Naive thymus-derived CD4-positive, alpha-beta T cell (primary cell): ENCODE data around the gene HOXB5. TPM values are rescaled to one million over a fixed set of nuclear protein-coding genes. Genes with fewer than 3 reads are reported as not detected.

ENCODE experiments used
- ATAC-seq: fragments of 150-1000 bp; cut with Tn5 transposase; 2 replicates; pipeline ENCODE4 v1.10.0; 2021; ENCODE audit warnings: mild to moderate bottlenecking, moderate library complexity
- CTCF ChIA-PET: fragments of 350-600 bp; sonication (Branson Sonifier 250); formaldehyde crosslinking; loops from one replicate; lab custom pipeline; 2021; ENCODE audit warnings: antibody characterized with exemption; lab: Charles Lee
- POLR2A ChIA-PET: fragments of 350-600 bp; sonication (Branson Sonifier 250); formaldehyde crosslinking; loops from one replicate; lab custom pipeline; 2021; ENCODE audit warnings: antibody characterized with exemption, inconsistent platforms; lab: Charles Lee
- DNase-seq, 9 donors: peaks; one replicate each; pipeline versions ENCODE4 v3.0.0 to v3.0.0-alpha.2; 2020 to 2022; ENCODE audit warnings: mixed read lengths in 1 of 9
- H3K27ac ChIP-seq: one replicate; pipeline ENCODE4 v1.7.0; 2013; ENCODE audit warnings: mild to moderate bottlenecking, low read depth, low read length, moderate library complexity
- H3K27me3 ChIP-seq, 2 donors: one replicate each; pipeline ENCODE4 v1.7.0; 2013; ENCODE audit warnings: low read length in 2 of 2, mild to moderate bottlenecking in 2 of 2, moderate library complexity in 2 of 2; ENCODE audit not compliant: control insufficient read depth in 2 of 2, insufficient read depth in 2 of 2
- H3K36me3 ChIP-seq, 3 experiments: 1 replicate in 2 of 3; 2 replicates in 1 of 3; pipeline ENCODE4 v1.7.0; 2013; ENCODE audit warnings: low read length in 3 of 3, mild to moderate bottlenecking in 3 of 3, moderate library complexity in 1 of 3; ENCODE audit not compliant: insufficient read depth in 3 of 3, control insufficient read depth in 2 of 3
- H3K4me1 ChIP-seq, 2 donors: one replicate each; pipeline ENCODE4 v1.7.0; 2013; ENCODE audit warnings: low read length in 2 of 2, mild to moderate bottlenecking in 2 of 2, moderate library complexity in 1 of 2; ENCODE audit not compliant: control insufficient read depth in 2 of 2, insufficient read depth in 2 of 2
- H3K4me3 ChIP-seq: 2 replicates; pipeline ENCODE4 v1.7.0; 2013; ENCODE audit warnings: mild to moderate bottlenecking, low read length
- H3K9me3 ChIP-seq, 3 experiments: 1 replicate in 2 of 3; 2 replicates in 1 of 3; pipeline ENCODE4 v1.7.0; 2013; ENCODE audit warnings: low read length in 3 of 3; ENCODE audit not compliant: control insufficient read depth in 2 of 3
- H3K27ac Mint-ChIP-seq, 9 donors: one replicate each; pipeline ENCODE4 v1.8.0; 2020 to 2022; ENCODE audit warnings: mixed read lengths in 9 of 9, mild to moderate bottlenecking in 8 of 9, moderate library complexity in 5 of 9, inconsistent platforms in 2 of 9
- H3K27me3 Mint-ChIP-seq, 5 donors: one replicate each; pipeline ENCODE4 v1.8.0; 2021 to 2022; ENCODE audit warnings: mixed read lengths in 5 of 5, mild to moderate bottlenecking in 1 of 5
- H3K36me3 Mint-ChIP-seq, 5 donors: one replicate each; pipeline ENCODE4 v1.8.0; 2020 to 2022; ENCODE audit warnings: mixed read lengths in 5 of 5, mild to moderate bottlenecking in 3 of 5, inconsistent platforms in 1 of 5
- H3K4me1 Mint-ChIP-seq, 7 donors: one replicate each; pipeline ENCODE4 v1.8.0; 2020 to 2022; ENCODE audit warnings: mixed read lengths in 7 of 7, mild to moderate bottlenecking in 3 of 7, inconsistent platforms in 1 of 7
- H3K4me3 Mint-ChIP-seq, 10 donors: one replicate each; pipeline ENCODE4 v1.8.0; 2020 to 2022; ENCODE audit warnings: mild to moderate bottlenecking in 10 of 10, mixed read lengths in 10 of 10, moderate library complexity in 6 of 10, inconsistent platforms in 2 of 10
- H3K9me3 Mint-ChIP-seq, 11 donors: one replicate each; pipeline ENCODE4 v1.8.0; 2020 to 2022; ENCODE audit warnings: mixed read lengths in 11 of 11, mild to moderate bottlenecking in 4 of 11, inconsistent platforms in 1 of 11, moderate library complexity in 1 of 11
- intact Hi-C, 2 donors: fragments of 100-400 bp; cut with micrococcal nuclease; formaldehyde crosslinking; loops; one replicate each; pipeline ENCODE4 v1.15.1; 2023
- polyA plus RNA-seq, 2 donors: library from polyadenylated mRNA; unstranded; fragments of 300-500 nt; fragmentation: Illumina TruSeq; gene quantifications; one replicate each; pipeline ENCODE4 v1.2.3, GENCODE V29; 2021
- total RNA-seq, 6 experiments: library from RNA in 5 of 6; stranded (reverse) in 5 of 6; gene quantifications; 1 replicate in 5 of 6; 2 replicates in 1 of 6; pipeline ENCODE4 v1.2.3 and lab custom pipeline; 2021 to 2026

The HOXB5 gene
- total and polyA plus RNA-seq, 7 experiments from 2014 or later: not detected

- DNase-seq: peak in 4 of 9 donors; percentile 33 to 59 (median 36)
- no peaks in the 10 kb centered on the region for H3K9me3 Mint-ChIP-seq
- Histone ChIP-seq H3K36me3 (no peaks in the 10 kb centered on the region), H3K27ac (no peak overlapping the region), H3K4me1 (peaks cover 15 to 16% of the 10 kb centered on the region in 2 donors), H3K4me3 (peak overlapping the region; percentile 62), H3K9me3 (no peaks in the 10 kb centered on the region), H3K27me3 (peaks cover 32 to 44% of the 10 kb centered on the region in 2 donors)
- ChIA-PET CTCF (interaction anchor here (0.7 kb wide), 1 partner anchor 676 kb away, joined by 3 read pairs; no protein-coding TSS in a partner anchor), POLR2A (no interaction called here)
- peak overlapping the region in 1 of 9 donors; percentile 88 for H3K27ac Mint-ChIP-seq
- peak overlapping the region; percentile 80 to 91 (median 84) for H3K4me3 Mint-ChIP-seq
- peaks cover 81 to 92% (median 88%) of the 10 kb centered on the region in 5 donors for H3K27me3 Mint-ChIP-seq
- H3K4me1 Mint-ChIP-seq: peaks cover 13 to 18% (median 14%) of the 10 kb centered on the region in 7 donors
- intact Hi-C loops: loop anchor here in 1 of 2 donors (5.0 kb wide), 1 partner anchor 122 kb away; no protein-coding TSS in a partner anchor
- peak; percentile 64 for ATAC-seq
- H3K36me3 Mint-ChIP-seq: peaks cover 0 to 3% (median 0%) of the 10 kb centered on the region in 5 donors
Observed at GRCh38 chr17:48625495-48626244, 32.1 kb upstream of the HOXB5 start.

- ChIA-PET CTCF (no interaction called here), POLR2A (interaction anchor here (0.6 to 1.4 kb wide), 2 partner anchors 10 to 1190 kb away, joined by 3 to 5 read pairs; partner anchors contain the start of gene HOXB8)
- no peaks in the 10 kb centered on the region for H3K36me3 ChIP-seq
- H3K36me3 Mint-ChIP-seq: peaks cover 0 to 3% (median 0%) of the 10 kb centered on the region in 5 donors
- DNase-seq: no peak
- H3K27ac ChIP-seq: no peak overlapping the region
- H3K9me3 ChIP-seq: no peaks in the 10 kb centered on the region
- intact Hi-C loops: loop anchor here in 1 of 2 donors (5.0 kb wide), 1 partner anchor 122 kb away; no protein-coding TSS in a partner anchor
- peak; percentile 45 for ATAC-seq
- H3K4me1 Mint-ChIP-seq: peaks cover 13 to 18% (median 14%) of the 10 kb centered on the region in 7 donors
- H3K9me3 Mint-ChIP-seq: no peaks in the 10 kb centered on the region
- H3K4me3 ChIP-seq: no peak overlapping the region
- peaks cover 15 to 16% of the 10 kb centered on the region in 2 donors for H3K4me1 ChIP-seq
- H3K27me3 ChIP-seq: peaks cover 32 to 45% of the 10 kb centered on the region in 2 donors
- H3K4me3 Mint-ChIP-seq: peak overlapping the region in 9 of 10 donors; percentile 54 to 91 (median 85)
- peaks cover 81 to 92% (median 87%) of the 10 kb centered on the region in 5 donors for H3K27me3 Mint-ChIP-seq
- no peak overlapping the region for H3K27ac Mint-ChIP-seq
Observed at GRCh38 chr17:48624544-48625494, 31.2 kb upstream of the HOXB5 start.

- H3K27me3 ChIP-seq: peaks cover 29 to 43% of the 10 kb centered on the region in 2 donors
- intact Hi-C loops: no loop called here
- POLR2A ChIA-PET: interaction anchor here (0.6 to 1.4 kb wide), 3 partner anchors 8 to 1191 kb away, joined by 3 to 5 read pairs (median 3); partner anchors contain the start of gene HOXB8
- Mint-ChIP-seq H3K4me3 (peak overlapping the region in 7 of 10 donors; percentile 1 to 87 (median 30)), H3K9me3 (no peaks in the 10 kb centered on the region), H3K36me3 (peaks cover 0 to 3% (median 0%) of the 10 kb centered on the region in 5 donors), H3K27ac (no peak overlapping the region), H3K4me1 (peaks cover 13 to 25% (median 17%) of the 10 kb centered on the region in 7 donors), H3K27me3 (peaks cover 79 to 91% (median 86%) of the 10 kb centered on the region in 5 donors)
- DNase-seq (no peak), ATAC-seq (no peak)
- CTCF ChIA-PET: interaction anchor here (1.8 kb wide), 1 partner anchor 12 kb away, joined by 5 read pairs; no protein-coding TSS in a partner anchor
- no peak overlapping the region for H3K27ac ChIP-seq
- no peaks in the 10 kb centered on the region for H3K9me3 ChIP-seq
- no peak overlapping the region for H3K4me3 ChIP-seq
- H3K4me1 ChIP-seq: peaks cover 15 to 16% of the 10 kb centered on the region in 2 donors
- H3K36me3 ChIP-seq: no peaks in the 10 kb centered on the region
Observed at GRCh38 chr17:48624118-48624517, 30.5 kb upstream of the HOXB5 start.

- Mint-ChIP-seq H3K27ac (no peak overlapping the region), H3K4me3 (no peak overlapping the region), H3K27me3 (peaks cover 79 to 91% (median 86%) of the 10 kb centered on the region in 5 donors), H3K4me1 (peaks cover 17 to 30% (median 21%) of the 10 kb centered on the region in 7 donors), H3K36me3 (peaks cover 0 to 3% (median 0%) of the 10 kb centered on the region in 5 donors), H3K9me3 (no peaks in the 10 kb centered on the region)
- ChIA-PET CTCF (interaction anchor here (1.8 kb wide), 1 partner anchor 13 kb away, joined by 5 read pairs; no protein-coding TSS in a partner anchor), POLR2A (interaction anchor here (0.7 to 1.4 kb wide), 2 partner anchors 9 kb away, joined by 3 to 5 read pairs; partner anchors contain the start of gene HOXB8)
- H3K4me3 ChIP-seq: no peak overlapping the region
- DNase-seq (no peak), ATAC-seq (no peak)
- H3K4me1 ChIP-seq: peaks cover 15 to 19% of the 10 kb centered on the region in 2 donors
- H3K27me3 ChIP-seq: peaks cover 25 to 47% of the 10 kb centered on the region in 2 donors
- H3K9me3 ChIP-seq: no peaks in the 10 kb centered on the region
- no peaks in the 10 kb centered on the region for H3K36me3 ChIP-seq
- H3K27ac ChIP-seq: no peak overlapping the region
- intact Hi-C loops: no loop called here
Observed at GRCh38 chr17:48623583-48623982, 30.0 kb upstream of the HOXB5 start.

GRCh38 chr17:48622857-48623256 lies 29.3 kb upstream of the HOXB5 start:
- H3K4me1 Mint-ChIP-seq: peaks cover 22 to 36% (median 25%) of the 10 kb centered on the region in 7 donors
- ATAC-seq (no peak), DNase-seq (no peak)
- H3K4me3 ChIP-seq: no peak overlapping the region
- H3K4me3 Mint-ChIP-seq: no peak overlapping the region
- H3K27ac Mint-ChIP-seq: no peak overlapping the region
- H3K36me3 Mint-ChIP-seq: peaks cover 0 to 3% (median 0%) of the 10 kb centered on the region in 5 donors
- no peaks in the 10 kb centered on the region for H3K9me3 ChIP-seq
- CTCF ChIA-PET: interaction anchor here (0.6 to 1.8 kb wide), 3 partner anchors 10 to 534 kb away, joined by 3 to 5 read pairs (median 3); no protein-coding TSS in a partner anchor
- peaks cover 23 to 51% of the 10 kb centered on the region in 2 donors for H3K27me3 ChIP-seq
- H3K36me3 ChIP-seq: no peaks in the 10 kb centered on the region
- peaks cover 78 to 91% (median 84%) of the 10 kb centered on the region in 5 donors for H3K27me3 Mint-ChIP-seq
- POLR2A ChIA-PET: no interaction called here
- intact Hi-C loops: no loop called here
- peaks cover 21 to 27% of the 10 kb centered on the region in 2 donors for H3K4me1 ChIP-seq
- H3K9me3 Mint-ChIP-seq: peaks cover 0 to 3% (median 0%) of the 10 kb centered on the region in 11 donors
- no peak overlapping the region for H3K27ac ChIP-seq
